ENCODE measurements around the gene DUSP6.

DNA sequence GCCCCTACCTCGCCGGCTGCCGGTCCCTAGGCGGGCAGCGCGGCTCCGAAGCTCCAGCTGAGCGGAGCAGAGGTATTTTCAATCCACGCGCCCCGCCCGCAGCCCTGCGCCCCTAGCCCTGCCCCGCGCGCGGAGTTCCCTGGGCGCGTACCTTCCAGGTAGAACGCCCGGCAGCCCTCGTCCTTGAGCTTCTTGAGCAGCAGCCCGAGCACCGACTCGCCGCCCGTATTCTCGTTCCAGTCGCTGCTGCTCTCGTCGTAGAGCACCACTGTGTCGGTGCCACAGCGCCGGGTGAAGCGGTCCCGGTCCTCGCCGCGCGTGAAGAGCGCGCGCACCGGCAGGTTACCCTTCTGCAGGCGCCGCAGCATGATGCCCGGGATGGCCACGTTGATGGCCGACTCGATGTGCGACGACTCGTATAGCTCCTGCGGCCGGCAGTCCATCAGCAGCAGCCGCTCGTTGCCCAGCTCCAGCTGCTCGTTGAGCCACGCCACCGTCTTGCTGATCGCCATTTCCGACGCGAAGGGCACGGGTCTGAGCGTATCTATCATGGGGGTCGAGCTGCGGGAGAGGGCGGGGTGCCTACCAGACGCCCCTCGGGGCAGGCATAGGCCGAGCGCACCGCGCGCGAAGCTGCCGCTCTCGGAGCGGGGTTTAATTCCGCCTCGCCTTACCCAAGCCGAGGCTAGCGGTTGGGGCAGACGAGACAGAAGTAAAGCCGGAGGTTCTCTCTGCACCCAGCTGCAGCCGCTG, 636 bp downstream of the DUSP6 start:
- no peak for TF ChIP-seq EZH2 (IDR thresholded peaks at IDR 0.05; ENCODE audit: insufficient read depth, poor library complexity, severe bottlenecking)
- no peak for TF ChIP-seq EZH2phosphoT487 (IDR thresholded peaks at IDR 0.05; ENCODE audit: insufficient read depth, low read depth)
